ENCODE data around the gene CTSZ.

GRCh38 chr20:59016795-59017492 lies 9.9 kb upstream of the CTSZ start:
- no peak for TF ChIP-seq CTCF (IDR thresholded peaks at IDR 0.05)
- no peak for TF ChIP-seq POLR2A (IDR thresholded peaks at IDR 0.05)
